ENCODE measurements around the gene HTT. TPM values are rescaled to one million over a fixed set of nuclear protein-coding genes. Genes with fewer than 3 reads are reported as not detected.

The HTT gene
- polyA plus RNA-seq, 1 donor from 2014 or later = 11.5 TPM

GRCh38 chr4:3280466-3280865 lies 206.0 kb downstream of the HTT start:
- Histone ChIP-seq H3K9me3 (ENCODE audit: low read length) (peaks cover 4% of the 10 kb centered on the region), H4K20me1 (ENCODE audit: insufficient read depth) (no peaks in the 10 kb centered on the region), H3K9me2 (ENCODE audit: insufficient read depth, low read length) (no peaks in the 10 kb centered on the region), H3F3A (ENCODE audit: insufficient read depth, low read length, poor library complexity, severe bottlenecking) (no peaks in the 10 kb centered on the region), H3K79me2 (replicated peaks; ENCODE audit: insufficient read depth, low read length) (no peaks in the 10 kb centered on the region), H3K27ac (ENCODE audit: low read length) (no peak overlapping the region), H3K9ac (ENCODE audit: low read length) (no peak overlapping the region), H3K4me2 (ENCODE audit: low read length) (no peak overlapping the region), H2AFZ (ENCODE audit: low read depth, low read length) (no peak overlapping the region), H3K36me3 (ENCODE audit: insufficient read depth, low read length) (no peaks in the 10 kb centered on the region), H3K27me3 (ENCODE audit: insufficient read depth, low read depth, low read length) (no peaks in the 10 kb centered on the region), H3K4me3 (ENCODE audit: low read length) (no peak overlapping the region)
- no peak for TF ChIP-seq EP300 (conservative IDR thresholded peaks at IDR 0.05; ENCODE audit: poor library complexity, severe bottlenecking)
- TF ChIP-seq POLR2AphosphoS5 (IDR thresholded peaks at IDR 0.05) = no peak
- TF ChIP-seq EZH2 (IDR thresholded peaks at IDR 0.05; ENCODE audit: borderline replicate concordance, insufficient read depth, low read length, poor library complexity, severe bottlenecking) = no peak
- TF ChIP-seq SMC3 (conservative IDR thresholded peaks at IDR 0.05; ENCODE audit: poor library complexity) = no peak
- no peak for TF ChIP-seq TAF1 (IDR thresholded peaks at IDR 0.05; ENCODE audit: low read depth)
- no peak for TF ChIP-seq CTCF (IDR thresholded peaks at IDR 0.05; ENCODE audit: poor library complexity, severe bottlenecking)
- no peak for TF ChIP-seq MXI1 (conservative IDR thresholded peaks at IDR 0.05; ENCODE audit: poor library complexity, severe bottlenecking)
- no peak for TF ChIP-seq RAD21 (conservative IDR thresholded peaks at IDR 0.05)
- TF ChIP-seq REST (IDR thresholded peaks at IDR 0.05; ENCODE audit: borderline replicate concordance) = no peak

GRCh38 chr4:3283483-3283882 lies 209.0 kb downstream of the HTT start:
- no peak for TF ChIP-seq SMC3 (conservative IDR thresholded peaks at IDR 0.05; ENCODE audit: poor library complexity)
- TF ChIP-seq REST (IDR thresholded peaks at IDR 0.05; ENCODE audit: borderline replicate concordance) = no peak
- TF ChIP-seq EZH2 (IDR thresholded peaks at IDR 0.05; ENCODE audit: borderline replicate concordance, insufficient read depth, low read length, poor library complexity, severe bottlenecking) = no peak
- TF ChIP-seq MXI1 (conservative IDR thresholded peaks at IDR 0.05; ENCODE audit: poor library complexity, severe bottlenecking) = no peak
- TF ChIP-seq EP300 (conservative IDR thresholded peaks at IDR 0.05; ENCODE audit: poor library complexity, severe bottlenecking) = no peak
- TF ChIP-seq RAD21 (conservative IDR thresholded peaks at IDR 0.05) = no peak
- TF ChIP-seq CTCF (IDR thresholded peaks at IDR 0.05; ENCODE audit: poor library complexity, severe bottlenecking) = no peak
- no peak for TF ChIP-seq TAF1 (IDR thresholded peaks at IDR 0.05; ENCODE audit: low read depth)
- TF ChIP-seq POLR2AphosphoS5 (IDR thresholded peaks at IDR 0.05) = no peak
- Histone ChIP-seq H3K27ac (ENCODE audit: low read length) (no peak overlapping the region), H3K9ac (ENCODE audit: low read length) (no peak overlapping the region), H4K20me1 (ENCODE audit: insufficient read depth) (no peaks in the 10 kb centered on the region), H3K27me3 (ENCODE audit: insufficient read depth, low read depth, low read length) (no peaks in the 10 kb centered on the region), H3F3A (ENCODE audit: insufficient read depth, low read length, poor library complexity, severe bottlenecking) (no peaks in the 10 kb centered on the region), H2AFZ (ENCODE audit: low read depth, low read length) (no peak overlapping the region), H3K9me3 (ENCODE audit: low read length) (peaks cover 4% of the 10 kb centered on the region), H3K4me3 (ENCODE audit: low read length) (no peak overlapping the region), H3K4me2 (ENCODE audit: low read length) (no peak overlapping the region), H3K36me3 (ENCODE audit: insufficient read depth, low read length) (no peaks in the 10 kb centered on the region), H3K9me2 (ENCODE audit: insufficient read depth, low read length) (no peaks in the 10 kb centered on the region), H3K79me2 (replicated peaks; ENCODE audit: insufficient read depth, low read length) (no peaks in the 10 kb centered on the region)
